Ovary (tissue), 9 donors: ENCODE data around the gene FAM217B. TPM values are rescaled to one million over a fixed set of nuclear protein-coding genes. Genes with fewer than 3 reads are reported as not detected.

Experiments used
- DNase-seq, 5 donors: peaks; one replicate each; pipeline ENCODE4 v3.0.0-alpha.2; 2019 to 2020
- H3K27ac ChIP-seq, 2 donors: fragments of 200-600 bp; one replicate each; pipeline versions ENCODE4 v1.5.1 to v1.8.0; 2019 to 2022
- H3K27me3 ChIP-seq: fragments of 200-600 bp; one replicate; pipeline ENCODE4 v1.8.0; 2022
- H3K36me3 ChIP-seq: fragments of 200-600 bp; sonication (generic); one replicate; pipeline ENCODE4 v1.5.1; 2019
- H3K4me1 ChIP-seq: one replicate; pipeline ENCODE4 v1.8.1; 2013; ENCODE audit warnings: mild to moderate bottlenecking, moderate library complexity; ENCODE audit not compliant: insufficient read depth
- H3K4me3 ChIP-seq: fragments of 200-600 bp; sonication (generic); one replicate; pipeline ENCODE4 v1.5.1; 2017
- H3K9me3 ChIP-seq, 2 donors: fragments of 200-600 bp in 1 of 2; sonication (generic) in 1 of 2; one replicate each; pipeline versions ENCODE4 v1.5.1 to v1.8.1; 2013 to 2019; ENCODE audit warnings: mild to moderate bottlenecking in 1 of 2, moderate library complexity in 1 of 2
- EP300 ChIP-seq: sonication (generic); formaldehyde crosslinking; IDR thresholded peaks from one replicate; pipeline ENCODE4 v1.6.1; 2017; ENCODE audit warnings: antibody characterized with exemption
- POLR2A ChIP-seq: fragments of 450-650 bp; IDR thresholded peaks from one replicate; pipeline ENCODE4 v1.6.1; 2017; ENCODE audit warnings: antibody characterized with exemption, mild to moderate bottlenecking, moderate library complexity
- WGBS, 3 donors: extraction: QIAGEN DNeasy Blood & Tissue Kit in 1 of 3; methylation state at CpG; one replicate each; pipeline versions ENCODE4 v1.1.5 to v1.1.7; 2013 to 2017; 5-methylcytosine and 5-hydroxymethylcytosine counted together
- intact Hi-C, 4 donors: fragments of 100-400 bp; cut with DNase I; formaldehyde crosslinking; loops; one replicate each; pipeline versions ENCODE4 v1.11.0 to v1.15.1; 2022 to 2023
- polyA plus RNA-seq, 2 donors: library from polyadenylated mRNA; stranded (reverse); fragments of 200-250 nt in 1 of 2; fragments of 350-450 nt in 1 of 2; fragmentation: Illumina TruSeq in 1 of 2; extraction: RNeasy Lipid Tissue Mini Kit (QIAGEN cat#74804) in 1 of 2; gene quantifications; one replicate each; pipeline ENCODE4 v1.2.3, GENCODE V29; 2013 to 2014
- total RNA-seq, 7 donors: library from RNA; depleted of rRNA in 2 of 7; stranded (reverse); fragments of >200 nt in 2 of 7; fragmentation: NEBNext Ultra II Directional in 3 of 7; extraction: Animal tissue kit (Norgen Biotek cat#: 25700) in 3 of 7; gene quantifications; one replicate each; pipeline versions ENCODE4 v1.1.0 to v1.2.4, GENCODE V29; 2016 to 2023
- TF ChIP-seq, protein P1 (sequence below), 3 donors: fragments of 450-650 bp in 2 of 3; fragments of 200-600 bp in 1 of 3; IDR thresholded peaks; one replicate each; pipeline versions ENCODE4 v1.5.1 to v1.8.0; 2016 to 2022; ENCODE audit warnings: antibody characterized with exemption in 3 of 3, mild to moderate bottlenecking in 1 of 3
- donor health status: DM: no; HTN: no; CAD: no; lungs with moderate emphysema.
- donor health status: DM: no; HTN: no; CAD: no.
- donor health status: Bipolar disorder and iron deficiency.
- donor health status: DM: yes; HTN: yes; CAD: no.
- donor health status: DM: no; HTN: no; CAD: no.
- donor health status: DM: yes; HTN: yes; CAD: no.

Gene FAM217B
- total and polyA plus RNA-seq, 9 donors: 3.7 to 16.7 (median 9.4) TPM

DNA sequence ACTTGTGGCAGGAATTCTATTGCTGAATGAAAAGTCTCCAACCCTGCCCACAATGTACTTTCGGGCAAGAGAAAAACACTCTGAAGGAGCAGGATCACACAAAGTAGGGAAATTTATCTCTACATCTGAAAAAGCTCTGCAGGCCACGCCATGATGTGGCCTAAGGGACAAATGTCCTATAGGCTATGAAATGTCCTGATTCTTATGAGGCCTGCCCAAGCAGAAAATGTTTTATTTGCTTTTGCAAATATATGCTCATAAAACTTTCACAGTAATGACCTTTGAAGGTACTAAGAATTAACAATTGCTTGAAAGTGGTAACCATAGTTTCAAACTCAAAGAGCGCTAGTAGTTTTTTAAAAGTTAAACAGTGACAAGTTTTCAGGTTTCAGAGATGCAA is 37.7 kb upstream of the FAM217B start:
- WGBS, 3 donors: 95 to 97% (median 96%) methylated on average over 3 of the region's 3 CpGs
- H3K36me3 ChIP-seq: no peaks in the 10 kb centered on the region
- H3K27me3 ChIP-seq: no peaks in the 10 kb centered on the region
- no peaks in the 10 kb centered on the region for H3K9me3 ChIP-seq
- intact Hi-C loops: no loop called here
- DNase-seq: no peak
- no peaks in the 10 kb centered on the region for H3K4me1 ChIP-seq
- no peak for TF ChIP-seq POLR2A
- no peak for TF ChIP-seq EP300
- TF ChIP-seq, protein P1, sequence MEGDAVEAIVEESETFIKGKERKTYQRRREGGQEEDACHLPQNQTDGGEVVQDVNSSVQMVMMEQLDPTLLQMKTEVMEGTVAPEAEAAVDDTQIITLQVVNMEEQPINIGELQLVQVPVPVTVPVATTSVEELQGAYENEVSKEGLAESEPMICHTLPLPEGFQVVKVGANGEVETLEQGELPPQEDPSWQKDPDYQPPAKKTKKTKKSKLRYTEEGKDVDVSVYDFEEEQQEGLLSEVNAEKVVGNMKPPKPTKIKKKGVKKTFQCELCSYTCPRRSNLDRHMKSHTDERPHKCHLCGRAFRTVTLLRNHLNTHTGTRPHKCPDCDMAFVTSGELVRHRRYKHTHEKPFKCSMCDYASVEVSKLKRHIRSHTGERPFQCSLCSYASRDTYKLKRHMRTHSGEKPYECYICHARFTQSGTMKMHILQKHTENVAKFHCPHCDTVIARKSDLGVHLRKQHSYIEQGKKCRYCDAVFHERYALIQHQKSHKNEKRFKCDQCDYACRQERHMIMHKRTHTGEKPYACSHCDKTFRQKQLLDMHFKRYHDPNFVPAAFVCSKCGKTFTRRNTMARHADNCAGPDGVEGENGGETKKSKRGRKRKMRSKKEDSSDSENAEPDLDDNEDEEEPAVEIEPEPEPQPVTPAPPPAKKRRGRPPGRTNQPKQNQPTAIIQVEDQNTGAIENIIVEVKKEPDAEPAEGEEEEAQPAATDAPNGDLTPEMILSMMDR (IDR thresholded peaks at IDR 0.05): no peak
- H3K27ac ChIP-seq: no peak overlapping the region
- no peak overlapping the region for H3K4me3 ChIP-seq

DNA sequence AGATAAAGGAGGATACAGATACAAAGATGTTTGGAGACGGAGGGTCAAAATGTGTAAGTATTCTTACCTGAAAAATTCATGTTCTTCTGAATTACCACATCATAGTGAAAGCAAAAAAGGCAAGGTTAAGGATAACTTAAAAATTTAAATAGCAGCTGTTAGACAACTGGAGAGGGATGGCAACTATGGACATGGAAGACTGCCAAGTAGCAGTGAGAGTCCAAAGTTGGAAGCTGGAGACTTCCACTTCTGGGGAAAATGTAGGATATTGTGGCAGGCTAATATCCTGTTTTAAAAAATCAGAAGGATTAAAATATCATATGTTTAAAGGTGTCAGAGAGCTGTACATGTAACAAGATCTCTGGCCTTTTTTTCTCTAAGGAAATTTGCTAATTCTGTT is 36.6 kb upstream of the FAM217B start:
- Histone ChIP-seq H3K36me3 (no peaks in the 10 kb centered on the region), H3K4me1 (no peaks in the 10 kb centered on the region), H3K4me3 (no peak overlapping the region), H3K27me3 (no peaks in the 10 kb centered on the region), H3K9me3 (no peaks in the 10 kb centered on the region), H3K27ac (no peak overlapping the region)
- TF ChIP-seq POLR2A (no peak), EP300 (no peak)
- TF ChIP-seq, protein P1 (IDR thresholded peaks at IDR 0.05): no peak
- DNase-seq: no peak
- 84 to 87% (median 85%) methylated on average over 1 of the region's 1 CpG for WGBS, 3 donors
- intact Hi-C loops: no loop called here

DNA sequence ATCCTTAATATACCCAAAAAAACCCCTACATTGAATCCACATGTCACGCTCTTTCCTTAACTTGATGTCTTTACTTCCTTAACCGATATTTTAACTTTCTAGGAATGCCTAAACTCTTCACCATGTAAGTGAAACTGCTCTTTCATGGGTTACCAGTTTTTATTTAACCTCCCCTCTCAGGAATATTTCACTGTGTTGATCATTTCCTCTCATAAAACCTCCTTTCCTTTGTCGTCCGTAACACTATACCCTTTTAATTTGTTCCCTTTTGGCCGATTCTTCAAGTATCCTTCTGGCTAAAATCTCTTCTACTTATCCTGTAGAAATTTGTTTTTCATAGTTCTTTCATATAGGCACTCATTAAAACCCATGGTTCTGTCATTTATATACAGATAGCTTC is 31.3 kb upstream of the FAM217B start:
- Histone ChIP-seq H3K4me3 (no peak overlapping the region), H3K4me1 (no peaks in the 10 kb centered on the region), H3K9me3 (no peaks in the 10 kb centered on the region), H3K36me3 (no peaks in the 10 kb centered on the region), H3K27me3 (no peaks in the 10 kb centered on the region), H3K27ac (no peak overlapping the region)
- no peak for DNase-seq
- TF ChIP-seq, protein P1 (IDR thresholded peaks at IDR 0.05): no peak
- TF ChIP-seq EP300 (no peak), POLR2A (no peak)
- 91 to 92% (median 91%) methylated on average over 5 of the region's 5 CpGs for WGBS, 3 donors
- intact Hi-C loops: no loop called here

DNA sequence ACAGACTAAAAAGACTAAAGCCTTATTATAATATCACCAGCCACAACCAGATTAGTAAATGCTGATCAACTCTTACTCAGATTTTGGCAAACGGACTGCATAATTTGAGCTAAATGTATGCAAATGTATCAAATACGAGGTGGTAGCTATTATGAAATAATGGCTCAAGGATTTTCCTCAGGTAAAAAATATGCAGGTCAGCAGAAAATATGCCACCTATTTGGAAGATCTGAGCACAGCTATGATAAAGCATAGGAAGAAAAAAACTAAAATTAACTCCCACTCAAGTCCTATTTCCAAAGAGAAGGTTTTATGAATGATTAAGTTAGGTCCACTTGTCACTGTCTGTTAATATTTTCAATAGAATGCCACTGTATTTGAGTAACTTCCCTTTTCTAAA is 29.1 kb upstream of the FAM217B start:
- Histone ChIP-seq H3K36me3 (no peaks in the 10 kb centered on the region), H3K9me3 (no peaks in the 10 kb centered on the region), H3K27ac (no peak overlapping the region), H3K4me3 (no peak overlapping the region), H3K4me1 (no peaks in the 10 kb centered on the region), H3K27me3 (no peaks in the 10 kb centered on the region)
- WGBS, 3 donors: 76 to 86% (median 77%) methylated on average over 2 of the region's 2 CpGs
- TF ChIP-seq, protein P1 (IDR thresholded peaks at IDR 0.05): no peak
- no peak for TF ChIP-seq EP300
- no peak for TF ChIP-seq POLR2A
- DNase-seq: no peak
- intact Hi-C loops: no loop called here

DNA sequence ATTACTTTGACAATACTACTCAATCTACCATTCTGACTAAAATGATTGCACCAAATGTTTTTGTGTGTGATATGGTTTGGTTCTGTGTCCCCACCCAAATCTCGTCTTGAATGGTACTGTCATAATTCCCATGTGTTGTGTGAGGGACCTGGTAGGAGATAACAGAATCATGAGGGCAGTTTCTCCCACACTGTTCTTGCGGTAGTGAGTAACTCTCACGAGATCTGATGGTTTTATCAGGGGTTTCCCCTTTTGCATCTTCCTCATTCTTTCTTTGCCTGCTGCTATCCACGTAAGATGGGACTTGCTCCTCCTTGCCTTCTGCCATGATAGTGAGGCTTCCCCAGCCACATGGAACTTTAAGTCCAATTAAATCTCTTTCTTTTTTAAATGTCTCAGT is 27.6 kb upstream of the FAM217B start:
- Histone ChIP-seq H3K27me3 (no peaks in the 10 kb centered on the region), H3K4me1 (no peaks in the 10 kb centered on the region), H3K9me3 (no peaks in the 10 kb centered on the region), H3K27ac (no peak overlapping the region), H3K36me3 (no peaks in the 10 kb centered on the region), H3K4me3 (no peak overlapping the region)
- no peak for DNase-seq
- intact Hi-C loops: no loop called here
- TF ChIP-seq EP300 (no peak), POLR2A (no peak)
- TF ChIP-seq, protein P1 (IDR thresholded peaks at IDR 0.05): no peak
- 71% methylated on average over 4 of the region's 4 CpGs for WGBS, 3 donors
